ENCODE data around the gene TCEAL4.

DNA sequence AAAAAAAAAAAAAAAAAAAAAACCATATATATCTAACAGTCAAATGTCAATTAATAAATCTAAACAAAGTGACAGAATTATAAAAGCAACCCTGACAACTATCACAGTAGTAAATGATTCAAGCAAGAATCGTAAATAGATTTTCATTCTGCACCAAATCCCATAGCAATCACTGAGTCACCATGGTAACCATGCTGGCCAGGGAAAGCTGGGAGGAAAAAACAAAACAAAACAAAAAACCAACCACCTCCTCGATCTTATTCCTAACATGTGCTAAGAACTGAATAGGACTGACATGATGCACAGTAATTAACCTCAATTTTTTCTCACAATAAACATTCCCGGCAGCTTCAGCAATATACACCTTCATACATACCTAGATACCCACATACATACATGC lies 35.4 kb upstream of the TCEAL4 start:
- TF ChIP-seq, protein P1, sequence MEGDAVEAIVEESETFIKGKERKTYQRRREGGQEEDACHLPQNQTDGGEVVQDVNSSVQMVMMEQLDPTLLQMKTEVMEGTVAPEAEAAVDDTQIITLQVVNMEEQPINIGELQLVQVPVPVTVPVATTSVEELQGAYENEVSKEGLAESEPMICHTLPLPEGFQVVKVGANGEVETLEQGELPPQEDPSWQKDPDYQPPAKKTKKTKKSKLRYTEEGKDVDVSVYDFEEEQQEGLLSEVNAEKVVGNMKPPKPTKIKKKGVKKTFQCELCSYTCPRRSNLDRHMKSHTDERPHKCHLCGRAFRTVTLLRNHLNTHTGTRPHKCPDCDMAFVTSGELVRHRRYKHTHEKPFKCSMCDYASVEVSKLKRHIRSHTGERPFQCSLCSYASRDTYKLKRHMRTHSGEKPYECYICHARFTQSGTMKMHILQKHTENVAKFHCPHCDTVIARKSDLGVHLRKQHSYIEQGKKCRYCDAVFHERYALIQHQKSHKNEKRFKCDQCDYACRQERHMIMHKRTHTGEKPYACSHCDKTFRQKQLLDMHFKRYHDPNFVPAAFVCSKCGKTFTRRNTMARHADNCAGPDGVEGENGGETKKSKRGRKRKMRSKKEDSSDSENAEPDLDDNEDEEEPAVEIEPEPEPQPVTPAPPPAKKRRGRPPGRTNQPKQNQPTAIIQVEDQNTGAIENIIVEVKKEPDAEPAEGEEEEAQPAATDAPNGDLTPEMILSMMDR (IDR thresholded peaks at IDR 0.05): no peak
- no peak for TF ChIP-seq POLR2A (IDR thresholded peaks at IDR 0.05)
